Lung (tissue), 12 donors: ENCODE measurements around the gene PCDH9. TPM values are rescaled to one million over a fixed set of nuclear protein-coding genes. Genes with fewer than 3 reads are reported as not detected.
A peak's percentile ranks its signal among the peaks of the same experiment; 100 is the strongest.

Source experiments
- ATAC-seq: fragments of 200-7000 bp; cut with Tn5 transposase; one replicate; pipeline ENCODE4 v1.9.1; 2020; ENCODE audit warnings: moderate number of reproducible peaks; ENCODE audit not compliant: insufficient read depth, low FRiP score
- DNase-seq, 3 donors: peaks; one replicate each; pipeline ENCODE4 v3.0.0-alpha.2; 2013 to 2017
- H3K27ac ChIP-seq, 2 donors: one replicate each; pipeline ENCODE4 v1.5.1; 2013; ENCODE audit warnings: mild to moderate bottlenecking in 2 of 2, moderate library complexity in 2 of 2, control low read depth in 1 of 2, inconsistent platforms in 1 of 2, low read depth in 1 of 2, low read length in 1 of 2
- H3K27me3 ChIP-seq, 3 donors: one replicate each; pipeline ENCODE4 v1.5.1; 2013; ENCODE audit warnings: low read length in 2 of 3; ENCODE audit not compliant: control insufficient read depth in 3 of 3, insufficient read depth in 3 of 3
- H3K36me3 ChIP-seq, 4 donors: one replicate each; pipeline ENCODE4 v1.5.1; 2013; ENCODE audit warnings: low read length in 4 of 4, mild to moderate bottlenecking in 1 of 4, moderate library complexity in 1 of 4; ENCODE audit not compliant: control insufficient read depth in 4 of 4, insufficient read depth in 4 of 4
- H3K4me1 ChIP-seq, 5 donors: one replicate each; pipeline ENCODE4 v1.5.1; 2013; ENCODE audit warnings: low read length in 5 of 5, mild to moderate bottlenecking in 2 of 5, moderate library complexity in 1 of 5; ENCODE audit not compliant: control insufficient read depth in 5 of 5, insufficient read depth in 5 of 5
- H3K4me3 ChIP-seq: one replicate; pipeline ENCODE4 v1.5.1; 2013; ENCODE audit warnings: mild to moderate bottlenecking, control low read depth, moderate library complexity
- H3K9ac ChIP-seq, 2 donors: one replicate each; pipeline ENCODE4 v1.5.1; 2013; ENCODE audit warnings: low read length in 2 of 2, control low read depth in 1 of 2; ENCODE audit not compliant: insufficient read depth in 1 of 2
- H3K9me3 ChIP-seq, 4 donors: one replicate each; pipeline ENCODE4 v1.5.1; 2013; ENCODE audit warnings: low read length in 3 of 4, mild to moderate bottlenecking in 1 of 4, moderate library complexity in 1 of 4; ENCODE audit not compliant: control insufficient read depth in 4 of 4, insufficient read depth in 3 of 4
- CTCF ChIP-seq: IDR thresholded peaks from 2 replicates; pipeline ENCODE4 v1.5.1; 2012; ENCODE audit warnings: mild to moderate bottlenecking; ENCODE audit errors: control extremely low read depth, extremely low read depth
- WGBS, 2 donors: extraction: QIAGEN DNeasy Blood & Tissue Kit; methylation state at CpG; one replicate each; pipeline ENCODE4 v1.1.7; 2013; 5-methylcytosine and 5-hydroxymethylcytosine counted together
- polyA plus RNA-seq, 2 donors: library from polyadenylated mRNA; stranded (reverse); fragments of 200-250 nt; gene quantifications; one replicate each; pipeline ENCODE4 v1.2.1, GENCODE V29; 2013
- total RNA-seq, 2 donors: library from RNA; depleted of rRNA in 1 of 2; stranded (reverse); fragments of >200 nt in 1 of 2; gene quantifications; one replicate each; pipeline ENCODE4 v1.2.1, GENCODE V29; 2014 to 2021
- donor health status: control.
- donor health status: control.
- donor health status: Bipolar disorder and iron deficiency.
- donor health status: healthy.
- donor health status: DM: yes; HTN: yes; CAD: no.

Gene PCDH9
- total and polyA plus RNA-seq, 4 donors, result 0.68 to 22.2 (median 4.1) TPM

GRCh38 chr13:66354879-66355751 is 875.0 kb downstream of the PCDH9 start:
- TF ChIP-seq CTCF, result no peak
- H3K9ac ChIP-seq, result no peak overlapping the region
- H3K36me3 ChIP-seq, result no peaks in the 10 kb centered on the region
- no peak for DNase-seq
- H3K9me3 ChIP-seq, result no peaks in the 10 kb centered on the region
- no peak overlapping the region for H3K27ac ChIP-seq
- 90 to 96% methylated on average over 5 of the region's 5 CpGs for WGBS, 2 donors
- no peak for ATAC-seq
- peaks cover 0 to 18% (median 0%) of the 10 kb centered on the region in 5 donors for H3K4me1 ChIP-seq
- H3K27me3 ChIP-seq, result no peaks in the 10 kb centered on the region
- no peak overlapping the region for H3K4me3 ChIP-seq

- H3K4me3 ChIP-seq, result no peak overlapping the region
- ATAC-seq, result no peak
- no peak for TF ChIP-seq CTCF
- 50 to 67% methylated on average over 2 of the region's 2 CpGs for WGBS, 2 donors
- no peaks in the 10 kb centered on the region for H3K9me3 ChIP-seq
- H3K4me1 ChIP-seq, result peaks cover 0 to 29% (median 0%) of the 10 kb centered on the region in 5 donors
- no peaks in the 10 kb centered on the region for H3K27me3 ChIP-seq
- no peaks in the 10 kb centered on the region for H3K36me3 ChIP-seq
- H3K9ac ChIP-seq, result peak overlapping the region in 1 of 2 donors; percentile 4
- H3K27ac ChIP-seq, result no peak overlapping the region
- DNase-seq, result peak in 2 of 3 donors; percentile 56 to 57
Measured at GRCh38 chr13:66353664-66354063, 876.5 kb downstream of the PCDH9 start.

GRCh38 chr13:66349966-66350365 is 880.2 kb downstream of the PCDH9 start:
- WGBS, 2 donors, result 85 to 94% methylated on average over 2 of the region's 2 CpGs
- H3K4me1 ChIP-seq, result peaks cover 0 to 46% (median 2%) of the 10 kb centered on the region in 5 donors
- H3K36me3 ChIP-seq, result no peaks in the 10 kb centered on the region
- H3K27ac ChIP-seq, result no peak overlapping the region
- DNase-seq (no peak), ATAC-seq (no peak)
- no peaks in the 10 kb centered on the region for H3K27me3 ChIP-seq
- H3K4me3 ChIP-seq, result no peak overlapping the region
- no peak overlapping the region for H3K9ac ChIP-seq
- H3K9me3 ChIP-seq, result no peaks in the 10 kb centered on the region
- TF ChIP-seq CTCF, result no peak
